HG03280 (cell line): ENCODE results near the gene MRPS27.

Experiments used
- ATAC-seq: cut with Tn5 transposase; IDR thresholded peaks from one replicate; pipeline ENCODE4 v1.9.1; 2021; ENCODE audit warnings: mild to moderate bottlenecking, moderate library complexity; ENCODE audit not compliant: unreplicated experiment

The MRPS27 gene

DNA sequence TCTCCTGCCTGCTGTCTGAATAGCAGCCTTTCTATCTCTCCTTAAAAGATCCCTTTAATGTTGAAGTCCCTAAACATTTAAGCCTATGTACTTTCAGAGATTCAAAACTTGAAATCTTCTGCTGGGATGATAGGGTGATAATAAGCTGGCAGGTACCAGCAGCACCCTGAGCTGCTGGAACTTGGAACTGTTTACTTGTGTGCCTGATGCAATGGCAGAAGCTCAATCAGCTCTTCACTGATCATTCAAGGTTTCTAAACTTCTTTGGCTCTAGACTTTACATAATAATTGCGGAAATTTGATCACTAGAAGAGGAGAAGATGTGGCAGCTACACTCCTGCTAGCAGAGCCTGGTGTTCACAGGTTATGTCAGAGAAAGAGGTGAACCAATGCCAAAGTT lies 27.6 kb downstream of the MRPS27 start:
- ATAC-seq, result no peak

DNA sequence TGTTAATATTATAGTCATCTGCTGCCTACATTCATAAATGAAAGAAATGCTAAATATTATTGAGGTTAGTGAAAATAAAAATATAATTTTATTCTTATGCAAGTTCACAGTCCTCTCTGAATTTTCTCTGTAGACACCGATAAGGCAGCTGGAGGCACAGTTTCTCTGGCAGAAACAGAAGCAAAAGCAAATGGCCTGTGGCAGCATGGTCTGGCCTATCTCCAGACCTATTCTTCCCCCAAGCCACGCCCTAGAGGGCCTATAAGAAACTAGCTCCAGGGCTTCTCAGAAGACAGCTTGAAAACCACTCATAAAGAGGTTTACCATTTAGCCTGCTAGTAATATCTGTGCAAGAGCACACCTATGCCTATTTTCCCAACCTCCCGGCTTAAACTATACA lies 28.4 kb downstream of the MRPS27 start:
- ATAC-seq, result no peak

DNA sequence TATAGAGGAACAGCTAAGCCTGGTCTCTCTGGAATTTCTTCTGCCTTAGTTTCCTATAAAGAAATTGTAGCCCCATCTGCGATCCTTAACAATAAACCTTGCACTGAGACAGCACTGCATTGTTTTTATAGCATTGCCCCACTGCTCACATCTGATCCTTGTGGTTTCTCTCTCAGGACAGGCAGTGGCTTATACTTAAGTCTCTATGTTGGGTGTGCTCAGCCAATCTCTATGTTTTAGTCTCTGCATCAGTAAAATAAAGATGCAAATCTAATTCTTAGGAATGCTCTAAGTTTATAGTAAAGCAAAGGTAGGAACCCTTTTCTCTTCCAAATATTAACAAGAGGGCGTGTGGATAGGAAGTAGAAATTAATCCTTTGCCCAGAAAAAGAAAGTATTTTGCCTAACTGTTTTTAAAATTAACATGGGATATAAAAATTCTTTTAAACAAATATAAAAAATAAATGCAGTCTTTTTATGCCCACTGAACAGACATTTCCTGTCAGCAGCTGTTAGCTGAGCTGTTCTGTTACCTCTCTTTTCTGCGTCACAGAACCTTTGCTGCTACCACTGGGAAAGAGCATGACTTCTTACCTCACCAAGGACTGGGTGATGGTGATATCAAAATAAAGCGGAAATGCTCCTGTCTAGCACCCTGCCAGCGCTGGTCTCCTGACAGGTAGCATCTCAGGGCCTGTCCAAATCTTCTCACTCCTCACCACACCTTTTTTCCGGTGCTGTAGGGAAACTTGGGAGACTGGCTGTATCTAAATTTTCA lies 29.5 kb downstream of the MRPS27 start:
- ATAC-seq, result no peak

DNA sequence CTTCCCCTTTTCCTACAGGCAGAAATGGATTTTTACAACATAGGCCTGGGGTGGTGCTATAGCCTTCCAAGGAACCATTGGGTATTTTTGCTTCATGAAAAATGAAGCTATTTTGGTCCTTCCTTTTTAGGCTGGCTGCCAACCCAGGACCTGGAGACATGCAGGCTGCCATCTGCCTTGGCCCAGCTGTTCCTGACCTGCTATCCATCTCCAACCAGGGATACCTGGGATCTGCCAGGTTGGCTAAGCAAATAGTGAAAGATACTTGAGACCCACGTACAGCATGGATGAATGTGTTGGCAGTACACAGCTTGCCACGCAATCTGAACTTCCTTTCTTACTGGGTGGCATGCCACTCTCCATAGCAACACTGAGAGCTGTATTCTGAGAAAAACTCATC lies 31.1 kb downstream of the MRPS27 start:
- ATAC-seq, result no peak

DNA sequence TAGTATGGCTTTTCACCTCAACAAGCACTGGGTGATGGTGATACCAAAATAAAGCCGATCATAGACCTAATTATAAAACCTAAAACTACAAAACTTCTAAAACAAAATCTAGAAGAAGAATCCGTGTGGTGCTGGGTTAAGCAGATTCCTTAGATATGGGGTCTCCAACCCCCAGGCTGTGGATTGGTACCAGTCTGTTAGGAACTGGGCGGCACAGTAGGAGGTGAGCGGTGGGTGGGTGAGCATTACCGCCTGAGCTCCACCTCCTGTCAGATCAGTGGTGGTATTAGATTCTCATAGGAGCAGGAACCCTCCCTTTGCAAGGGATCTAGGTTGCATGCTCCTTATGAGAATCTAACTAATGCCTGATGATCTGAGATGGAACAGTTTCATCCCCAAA lies 33.2 kb downstream of the MRPS27 start:
- no peak for ATAC-seq

DNA sequence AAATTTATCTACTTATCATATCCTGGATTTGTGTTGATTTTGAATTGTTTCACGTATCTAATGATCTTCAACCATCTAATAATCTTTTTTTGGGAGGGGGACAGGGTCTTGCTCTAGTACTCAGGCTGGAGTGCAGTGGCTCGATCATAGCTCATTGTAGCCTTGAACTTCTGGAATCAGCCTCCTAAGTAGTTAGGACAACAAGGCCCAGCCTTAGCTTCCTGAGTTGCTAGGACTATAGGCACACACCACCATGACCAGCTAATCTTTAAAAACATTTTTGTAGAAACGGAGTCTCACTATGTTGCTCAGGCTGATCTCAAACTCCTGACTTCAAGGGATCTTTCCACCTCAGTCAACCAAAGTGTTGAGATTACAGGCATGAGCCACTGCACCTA lies 34.6 kb downstream of the MRPS27 start:
- no peak for ATAC-seq

DNA sequence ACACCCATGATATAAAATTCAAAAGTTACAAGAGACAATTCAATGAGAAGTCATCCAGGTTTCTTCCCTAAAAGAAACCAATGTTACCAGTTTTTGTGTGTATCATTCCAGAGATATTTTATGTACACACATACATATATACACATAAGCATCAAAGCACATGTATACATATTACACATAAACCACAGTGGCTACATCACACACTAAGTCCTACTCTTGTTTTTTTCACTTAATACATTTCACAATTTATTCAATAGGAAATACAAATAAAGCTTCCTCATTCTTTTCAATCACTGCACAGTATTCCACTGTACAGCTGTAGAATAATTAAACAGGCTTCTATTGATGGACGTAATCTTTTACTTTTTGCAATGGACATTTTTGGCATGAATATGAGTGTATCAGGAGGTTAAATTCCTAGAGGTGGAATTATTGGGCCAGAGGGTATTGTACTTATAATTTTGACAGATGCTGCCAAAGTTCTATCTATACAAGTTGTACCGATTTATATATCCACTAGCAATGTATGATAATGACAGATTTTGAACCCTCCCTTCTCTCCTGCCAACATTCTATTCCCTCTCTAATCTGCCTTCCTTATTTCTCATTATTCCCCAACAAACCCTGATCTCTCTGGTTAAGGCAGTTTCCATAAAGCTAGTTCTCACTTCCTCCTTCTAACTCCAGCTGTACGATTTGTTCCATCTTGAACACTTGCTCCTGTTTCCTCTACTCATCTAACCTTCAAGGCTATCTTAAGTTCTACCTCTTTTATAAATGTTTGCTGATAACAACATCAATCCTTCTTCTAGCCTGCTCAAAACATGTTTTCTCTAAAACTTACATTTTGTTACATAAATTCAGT lies 35.2 kb downstream of the MRPS27 start:
- ATAC-seq, result no peak

DNA sequence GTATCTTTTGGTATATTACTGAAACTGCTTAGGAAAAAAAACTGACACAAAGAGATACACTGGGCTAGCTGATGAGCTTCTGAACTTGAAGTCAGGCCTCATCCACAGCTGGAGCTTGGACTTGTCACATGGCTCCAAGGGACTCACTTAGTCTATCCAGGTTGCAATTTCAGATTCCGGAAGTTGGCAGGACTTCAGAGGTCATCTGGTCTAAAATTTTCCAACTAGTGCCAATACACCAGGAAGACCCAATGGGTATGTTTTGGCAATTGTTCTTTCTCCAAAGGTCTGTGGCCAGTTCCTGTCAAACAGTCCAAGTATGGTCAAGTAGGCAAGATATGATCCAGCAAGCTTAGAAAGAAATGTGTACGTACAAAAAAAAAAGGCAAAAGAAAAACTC lies 36.7 kb downstream of the MRPS27 start:
- ATAC-seq, result no peak

DNA sequence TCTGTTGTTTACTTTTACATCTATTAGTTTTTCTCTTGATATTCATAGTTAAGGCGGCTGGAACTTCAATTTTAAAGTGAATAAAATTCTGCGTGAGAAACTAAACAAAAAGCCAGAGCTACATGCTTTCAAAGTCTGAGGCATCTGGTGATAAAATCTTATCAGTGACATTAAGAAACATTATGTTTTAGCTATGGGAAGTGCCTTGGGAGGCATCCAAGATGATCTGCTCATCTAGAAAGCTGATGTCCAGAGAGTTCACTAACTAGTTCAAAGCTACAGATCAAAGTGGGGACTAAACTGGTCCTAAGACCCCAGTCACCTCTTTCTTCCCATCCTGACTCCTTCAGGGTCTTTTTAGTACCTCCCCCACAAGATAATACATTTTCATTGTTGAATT lies 37.2 kb downstream of the MRPS27 start:
- no peak for ATAC-seq

DNA sequence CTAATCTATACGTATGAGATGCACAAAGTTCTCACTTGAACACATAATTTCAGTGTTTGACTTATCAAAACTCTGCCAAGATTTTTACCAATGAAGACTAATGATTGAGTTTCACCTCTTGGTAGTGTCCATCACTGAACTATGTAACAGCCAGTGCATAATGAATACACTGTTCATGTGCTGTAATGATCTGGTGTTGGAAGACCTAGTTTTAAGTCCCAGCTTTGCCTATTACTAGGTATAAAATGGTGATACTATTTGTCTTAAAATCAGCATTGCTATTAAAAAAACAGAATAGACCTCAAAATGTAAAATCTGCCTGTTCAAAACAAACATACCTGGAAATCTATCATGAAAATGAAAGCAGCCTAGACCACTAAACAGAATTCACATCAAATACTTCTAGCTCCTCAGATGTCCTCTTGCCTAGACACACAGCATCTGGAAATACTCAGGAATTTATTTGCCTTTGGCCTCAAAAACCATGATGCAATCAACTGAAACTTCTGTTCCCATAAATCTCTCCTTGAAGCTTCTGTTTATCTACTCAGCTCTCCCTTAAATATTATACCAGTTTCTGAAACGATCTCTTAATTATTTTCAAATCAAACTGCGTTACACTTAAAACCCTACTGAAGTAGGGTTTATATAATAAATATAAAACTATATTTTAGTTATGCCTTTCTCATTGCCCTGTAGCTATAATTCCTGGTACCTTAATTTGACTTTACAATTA lies 38.1 kb downstream of the MRPS27 start:
- no peak for ATAC-seq

DNA sequence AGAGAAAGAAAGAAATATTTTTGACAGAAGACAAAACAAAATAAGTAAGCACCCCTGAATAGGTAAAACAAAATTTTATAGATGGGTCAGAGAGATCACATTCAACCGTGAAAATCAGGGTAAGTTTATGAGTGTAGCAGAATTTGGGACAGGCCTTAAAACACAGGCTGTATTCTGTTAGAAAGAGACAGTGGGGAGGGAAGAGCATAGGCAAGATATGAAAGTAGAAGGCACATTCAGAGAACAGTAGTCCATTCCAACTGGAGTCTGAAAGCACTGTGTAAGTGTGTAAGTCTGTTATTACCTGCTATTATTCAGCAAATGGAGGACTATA lies 38.6 kb downstream of the MRPS27 start:
- ATAC-seq, result no peak

DNA sequence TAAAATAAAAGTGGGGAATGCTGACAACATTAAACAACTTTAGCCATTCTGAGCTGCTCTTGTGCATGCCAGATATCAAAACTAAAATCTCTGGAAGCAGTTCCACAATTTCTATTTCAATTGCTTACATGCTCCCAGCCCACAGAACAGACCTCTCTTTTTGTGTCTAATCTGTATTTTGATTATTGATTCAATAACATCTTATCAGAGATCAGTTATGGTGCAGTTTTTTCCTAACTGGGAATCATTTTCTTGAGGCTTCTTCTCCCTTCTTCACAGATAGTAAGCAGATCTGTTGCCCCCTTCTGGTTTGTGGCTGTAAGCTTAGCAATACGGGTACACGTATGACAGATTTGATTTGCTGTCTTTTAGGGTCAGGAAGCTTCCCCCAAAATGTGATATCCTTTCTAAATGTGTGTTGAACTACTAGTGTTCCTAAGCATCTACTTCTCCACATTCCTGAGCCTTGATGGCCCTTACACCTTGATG lies 39.4 kb downstream of the MRPS27 start:
- ATAC-seq, result no peak

DNA sequence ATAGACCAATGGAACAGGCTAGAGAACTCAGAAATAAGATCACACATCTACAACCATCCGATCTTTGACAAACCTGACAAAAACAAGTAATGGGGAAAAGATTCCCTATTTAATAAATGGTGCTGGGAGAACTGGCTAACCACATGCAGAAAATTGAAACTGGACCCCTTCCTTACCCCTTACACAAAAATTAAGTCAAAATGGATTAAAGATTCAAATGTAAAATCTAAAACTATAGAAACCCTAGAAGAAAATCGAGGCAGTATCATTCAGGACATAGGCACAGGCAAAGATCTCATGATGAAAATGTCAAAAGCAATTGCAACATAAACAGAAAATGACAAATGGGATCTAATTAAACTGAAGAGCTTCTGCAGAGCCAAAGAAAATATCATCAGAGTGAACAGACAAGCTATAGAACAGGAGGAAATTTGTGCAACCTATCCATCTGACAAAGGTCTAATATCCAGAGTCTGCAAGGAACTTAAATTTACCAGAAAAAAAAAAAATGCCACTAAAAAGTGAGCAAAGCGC lies 43.8 kb downstream of the MRPS27 start:
- no peak for ATAC-seq

DNA sequence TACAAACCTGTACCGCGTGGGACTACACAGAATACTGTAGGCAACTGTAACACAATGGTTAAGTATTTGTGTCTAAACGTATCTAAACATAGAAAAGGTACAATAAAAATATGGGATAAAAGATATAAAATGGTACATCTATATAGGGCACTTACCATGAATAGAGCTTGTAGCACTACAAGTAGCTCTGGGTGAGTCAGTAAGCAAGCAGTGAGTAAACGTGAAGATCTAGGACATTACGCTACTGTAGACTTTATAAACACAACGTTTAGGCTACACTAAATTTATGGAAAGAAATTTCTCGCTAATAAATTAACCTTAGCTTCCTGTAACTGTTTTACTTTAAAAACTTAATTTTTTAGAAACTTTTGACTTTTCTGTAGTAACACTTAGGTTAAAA lies 46.5 kb downstream of the MRPS27 start:
- ATAC-seq, result no peak

DNA sequence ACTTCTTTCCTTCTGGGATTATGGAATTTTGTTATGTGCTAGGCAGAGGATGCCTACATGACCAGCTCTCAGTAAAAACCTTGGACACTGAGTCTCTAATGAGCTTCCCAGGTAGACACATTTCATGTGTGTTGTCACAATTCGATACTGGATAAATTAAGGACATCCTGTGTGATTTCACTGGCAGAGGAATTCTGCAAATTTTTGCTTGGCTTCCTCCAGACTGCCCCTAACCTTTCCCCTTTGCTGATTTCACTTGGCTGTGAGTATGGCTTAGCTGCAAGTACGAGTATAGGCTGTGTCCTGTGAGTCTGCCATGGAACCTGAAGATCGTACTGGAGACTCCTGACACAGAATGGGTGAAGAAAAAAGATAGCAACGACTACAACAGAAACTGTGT lies 47.6 kb downstream of the MRPS27 start:
- no peak for ATAC-seq

DNA sequence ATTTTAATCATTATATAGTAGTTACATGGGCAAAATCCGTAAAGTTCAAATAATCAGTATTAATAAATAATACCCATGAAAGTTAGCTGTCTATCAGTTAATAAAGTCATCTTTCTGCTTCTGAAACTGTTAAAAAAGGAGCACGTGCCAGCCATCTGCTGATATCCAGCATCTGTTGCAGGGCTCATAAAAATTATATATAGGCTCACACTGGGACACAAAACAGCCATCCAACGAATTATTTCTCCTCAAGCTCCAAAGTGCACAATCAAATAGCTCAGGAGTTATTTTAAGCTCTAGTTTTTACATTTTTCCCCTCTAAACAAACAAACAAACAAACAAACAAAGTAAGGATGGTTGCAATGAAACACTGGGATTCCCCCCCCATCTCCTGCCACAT lies 48.3 kb downstream of the MRPS27 start:
- no peak for ATAC-seq

DNA sequence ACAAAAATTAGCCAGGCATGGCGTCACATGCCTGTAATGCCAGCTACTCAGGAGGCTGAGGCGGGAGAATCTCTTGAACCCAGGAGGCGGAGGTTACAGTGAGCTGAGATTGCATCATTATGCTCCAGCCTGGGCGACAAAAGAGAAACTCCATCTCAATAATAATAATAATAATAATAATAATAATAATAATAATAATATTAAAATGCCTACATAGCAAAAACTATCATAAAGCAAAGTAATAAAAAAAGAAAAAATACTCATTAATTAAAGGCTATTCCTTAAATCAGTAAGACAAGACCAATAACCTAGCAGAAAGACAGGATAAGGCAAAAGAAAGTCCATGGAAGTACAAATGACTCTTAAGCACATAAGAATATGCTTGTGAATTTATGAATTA lies 50.0 kb downstream of the MRPS27 start:
- no peak for ATAC-seq

DNA sequence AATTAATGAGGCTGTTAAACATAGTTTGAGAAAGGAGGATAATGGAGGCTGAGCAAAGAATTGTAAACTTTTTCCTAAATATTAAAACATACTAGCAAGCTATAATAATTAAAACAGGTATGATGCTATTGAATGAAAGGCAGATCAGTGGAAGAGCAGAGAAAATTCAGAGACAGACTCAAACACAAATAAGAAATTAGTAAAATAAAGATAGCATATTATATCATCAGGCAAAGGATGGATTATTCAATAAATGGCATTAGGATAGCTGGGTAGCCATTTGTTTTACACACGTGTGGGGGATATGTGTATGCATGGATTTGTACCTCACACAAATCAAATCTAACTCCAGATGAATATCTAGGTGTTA lies 50.6 kb downstream of the MRPS27 start:
- ATAC-seq, result no peak

DNA sequence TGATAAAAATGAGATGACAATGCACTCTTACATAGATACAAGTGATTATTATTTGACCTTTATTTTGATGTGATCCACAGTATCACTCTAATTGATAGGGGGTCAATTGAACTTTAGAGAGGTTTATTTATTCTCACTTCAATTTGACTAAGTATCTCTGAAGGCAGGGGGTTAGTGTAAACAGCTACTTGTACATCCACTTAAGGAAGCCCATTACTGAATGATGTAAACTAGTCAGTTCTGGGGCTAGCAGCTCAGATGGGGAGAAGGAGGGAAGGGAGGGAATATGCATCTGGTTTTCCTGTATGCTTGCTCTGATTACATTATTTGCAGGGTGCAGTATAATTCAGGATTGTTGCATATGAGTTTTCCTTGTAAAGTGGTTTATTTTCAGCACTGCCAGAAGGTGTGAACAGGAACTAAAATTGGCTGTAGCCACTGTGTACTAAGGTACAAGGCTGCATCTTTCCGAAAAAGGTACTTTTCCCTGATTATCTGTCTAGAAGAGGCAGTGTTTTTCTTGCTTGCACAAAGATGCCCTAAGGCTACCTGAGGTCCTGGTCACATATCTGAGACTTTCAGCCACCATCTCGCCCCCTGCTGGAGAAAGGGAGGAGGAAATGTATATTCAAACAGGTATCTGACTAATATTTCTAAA lies 51.2 kb downstream of the MRPS27 start:
- ATAC-seq, result peak; percentile 65

DNA sequence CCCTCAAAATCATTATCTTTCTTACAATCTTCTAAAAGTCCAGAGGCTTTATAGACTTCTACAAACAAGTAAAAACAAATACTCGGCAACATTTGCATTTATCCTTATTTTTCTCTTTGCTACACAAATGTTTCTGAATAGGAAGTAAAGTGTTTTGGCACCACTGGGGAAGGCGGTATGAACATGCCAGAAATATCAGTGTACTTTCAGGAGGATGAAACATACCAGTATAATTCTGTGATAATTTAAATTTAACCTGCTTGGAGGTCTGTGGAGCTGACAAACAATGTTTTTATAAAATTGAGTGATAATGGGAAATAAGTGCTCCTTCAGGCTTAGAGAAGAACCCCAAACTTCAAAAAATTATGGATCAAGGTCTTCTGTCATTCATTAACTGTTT lies 51.8 kb downstream of the MRPS27 start:
- ATAC-seq, result no peak

DNA sequence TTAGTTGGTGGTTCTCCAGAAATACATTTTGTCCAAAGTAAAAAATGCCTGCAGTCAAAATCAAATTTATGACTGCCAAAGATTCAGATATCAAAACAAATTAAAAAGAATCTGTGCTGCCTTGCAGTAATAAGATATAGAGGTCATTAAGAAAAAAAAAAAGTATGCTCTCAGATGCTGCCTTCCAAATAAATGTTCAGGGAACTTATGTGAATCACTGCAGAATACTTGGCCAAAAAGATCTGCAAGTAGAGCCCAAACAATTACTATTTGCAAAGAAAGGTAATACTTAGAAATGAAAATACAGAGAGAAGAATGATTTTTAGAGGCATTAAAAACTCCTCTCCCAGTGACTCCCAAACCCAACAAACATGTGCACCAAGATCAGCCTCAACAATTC lies 52.4 kb downstream of the MRPS27 start:
- no peak for ATAC-seq
